Testis (tissue), 2 donors: ENCODE data around the gene IL1RAPL1.

ENCODE experiments used
- CTCF ChIP-seq, 3 experiments: fragments of 450-650 bp in 2 of 3; fragments of 200-600 bp in 1 of 3; sonication (generic) in 1 of 3; IDR thresholded peaks; one replicate each; pipeline ENCODE4 v1.5.1; 2016 to 2019; ENCODE audit warnings: antibody characterized with exemption in 3 of 3, mild to moderate bottlenecking in 2 of 3, moderate library complexity in 1 of 3
- POLR2A ChIP-seq: fragments of 450-650 bp; IDR thresholded peaks from one replicate; pipeline ENCODE4 v1.6.1; 2017; ENCODE audit warnings: antibody characterized with exemption, mild to moderate bottlenecking, moderate library complexity

GRCh38 chrX:28718450-28718849, 131.2 kb downstream of the IL1RAPL1 start:
- TF ChIP-seq CTCF (IDR thresholded peaks at IDR 0.05) (no peak), POLR2A (no peak)
